Measurements from ENCODE around the gene GRID1. TPM values are rescaled to one million over a fixed set of nuclear protein-coding genes. Genes with fewer than 3 reads are reported as not detected.

GRID1 gene
- total RNA-seq, 4 donors from 2014 or later = 0.88 to 7.3 (median 4.1) TPM

- H3K36me3 ChIP-seq = no peaks in the 10 kb centered on the region
- no peak for DNase-seq
- no peaks in the 10 kb centered on the region for H3K9me3 ChIP-seq
- H3K27ac ChIP-seq = no peak overlapping the region
- intact Hi-C loops (cut with DNase I; ENCODE audit: low total_unique reads) = no loop called here
- TF ChIP-seq CTCF (IDR thresholded peaks at IDR 0.05) (no peak), POLR2A (IDR thresholded peaks at IDR 0.05) (no peak)
- H3K4me3 ChIP-seq = no peak overlapping the region
- no peaks in the 10 kb centered on the region for H3K4me1 ChIP-seq
- no peaks in the 10 kb centered on the region for H3K27me3 ChIP-seq
Measured at GRCh38 chr10:85976267-85976793, 390.3 kb downstream of the GRID1 start.

GRCh38 chr10:85971494-85971893 is 395.1 kb downstream of the GRID1 start:
- no peaks in the 10 kb centered on the region for H3K27me3 ChIP-seq
- no peaks in the 10 kb centered on the region for H3K9me3 ChIP-seq
- H3K4me3 ChIP-seq = no peak overlapping the region
- no peak overlapping the region for H3K27ac ChIP-seq
- DNase-seq = no peak
- TF ChIP-seq CTCF (IDR thresholded peaks at IDR 0.05) (no peak), POLR2A (IDR thresholded peaks at IDR 0.05) (no peak)
- no peaks in the 10 kb centered on the region for H3K36me3 ChIP-seq
- H3K4me1 ChIP-seq = no peaks in the 10 kb centered on the region
- intact Hi-C loops (cut with DNase I; ENCODE audit: low total_unique reads) = no loop called here

GRCh38 chr10:85967594-85967993 is 399.0 kb downstream of the GRID1 start:
- intact Hi-C loops (cut with DNase I; ENCODE audit: low total_unique reads) = no loop called here
- no peaks in the 10 kb centered on the region for H3K27me3 ChIP-seq
- no peaks in the 10 kb centered on the region for H3K4me1 ChIP-seq
- no peak for DNase-seq
- H3K27ac ChIP-seq = no peak overlapping the region
- TF ChIP-seq POLR2A (IDR thresholded peaks at IDR 0.05) (no peak), CTCF (IDR thresholded peaks at IDR 0.05) (no peak)
- no peak overlapping the region for H3K4me3 ChIP-seq
- H3K36me3 ChIP-seq = no peaks in the 10 kb centered on the region
- H3K9me3 ChIP-seq = no peaks in the 10 kb centered on the region

- TF ChIP-seq POLR2A (IDR thresholded peaks at IDR 0.05) = no peak
- no peak for TF ChIP-seq CTCF (IDR thresholded peaks at IDR 0.05)
- DNase-seq = no peak
- no peaks in the 10 kb centered on the region for H3K9me3 ChIP-seq
- H3K4me3 ChIP-seq = no peak overlapping the region
- no peak overlapping the region for H3K27ac ChIP-seq
- no peaks in the 10 kb centered on the region for H3K36me3 ChIP-seq
- H3K4me1 ChIP-seq = no peaks in the 10 kb centered on the region
- H3K27me3 ChIP-seq = no peaks in the 10 kb centered on the region
- intact Hi-C loops (cut with DNase I; ENCODE audit: low total_unique reads) = no loop called here
Measured at GRCh38 chr10:85961479-85962067, 405.0 kb downstream of the GRID1 start.

- Histone ChIP-seq H3K4me3 (no peak overlapping the region), H3K36me3 (no peaks in the 10 kb centered on the region), H3K4me1 (no peaks in the 10 kb centered on the region), H3K27me3 (no peaks in the 10 kb centered on the region), H3K9me3 (no peaks in the 10 kb centered on the region), H3K27ac (no peak overlapping the region)
- intact Hi-C loops (cut with DNase I; ENCODE audit: low total_unique reads) = no loop called here
- DNase-seq = no peak
- TF ChIP-seq POLR2A (IDR thresholded peaks at IDR 0.05) (no peak), CTCF (IDR thresholded peaks at IDR 0.05) (no peak)
Measured at GRCh38 chr10:85961073-85961472, 405.5 kb downstream of the GRID1 start.
